ENCODE results near the gene TCF20. TPM values are rescaled to one million over a fixed set of nuclear protein-coding genes. Genes with fewer than 3 reads are reported as not detected.

The TCF20 gene
- total and polyA plus RNA-seq, 8 donors, result 5.8 to 50.0 (median 18.8) TPM

DNA sequence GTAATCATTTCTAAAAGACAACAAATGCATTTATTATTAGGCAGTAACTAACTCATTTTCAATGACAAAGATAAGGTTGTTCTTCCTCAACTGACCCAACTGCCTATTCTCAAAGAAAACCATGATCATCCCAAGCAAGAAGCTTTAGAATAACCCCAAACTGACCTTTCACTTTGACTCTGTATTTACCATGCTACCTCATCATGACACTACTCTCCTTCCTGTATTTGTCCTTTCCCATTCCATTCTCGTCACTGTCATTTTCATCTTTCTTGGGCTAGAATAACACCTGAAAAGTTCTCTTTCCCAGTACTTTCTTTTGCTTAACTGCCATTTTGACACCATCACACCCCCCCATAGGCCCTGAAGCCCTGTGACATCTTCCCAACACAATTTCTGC is 48.3 kb downstream of the TCF20 start:
- Histone ChIP-seq H3K4me1 (peaks cover 18 to 50% (median 31%) of the 10 kb centered on the region in 4 donors), H3K36me3 (no peaks in the 10 kb centered on the region), H3K4me3 (no peak overlapping the region), H3K27me3 (no peaks in the 10 kb centered on the region), H3K27ac (no peak overlapping the region), H3K9me3 (no peaks in the 10 kb centered on the region)
- WGBS, 5 donors, result 89 to 92% (median 91%) methylated on average over 1 of the region's 1 CpG
- intact Hi-C loops (cut with DNase I; ENCODE audit: low total_unique reads), result no loop called here
- TF ChIP-seq POLR2A (IDR thresholded peaks at IDR 0.05) (no peak), POLR2AphosphoS5 (IDR thresholded peaks at IDR 0.05) (no peak), EP300 (IDR thresholded peaks at IDR 0.05) (no peak)
- TF ChIP-seq, protein P1, sequence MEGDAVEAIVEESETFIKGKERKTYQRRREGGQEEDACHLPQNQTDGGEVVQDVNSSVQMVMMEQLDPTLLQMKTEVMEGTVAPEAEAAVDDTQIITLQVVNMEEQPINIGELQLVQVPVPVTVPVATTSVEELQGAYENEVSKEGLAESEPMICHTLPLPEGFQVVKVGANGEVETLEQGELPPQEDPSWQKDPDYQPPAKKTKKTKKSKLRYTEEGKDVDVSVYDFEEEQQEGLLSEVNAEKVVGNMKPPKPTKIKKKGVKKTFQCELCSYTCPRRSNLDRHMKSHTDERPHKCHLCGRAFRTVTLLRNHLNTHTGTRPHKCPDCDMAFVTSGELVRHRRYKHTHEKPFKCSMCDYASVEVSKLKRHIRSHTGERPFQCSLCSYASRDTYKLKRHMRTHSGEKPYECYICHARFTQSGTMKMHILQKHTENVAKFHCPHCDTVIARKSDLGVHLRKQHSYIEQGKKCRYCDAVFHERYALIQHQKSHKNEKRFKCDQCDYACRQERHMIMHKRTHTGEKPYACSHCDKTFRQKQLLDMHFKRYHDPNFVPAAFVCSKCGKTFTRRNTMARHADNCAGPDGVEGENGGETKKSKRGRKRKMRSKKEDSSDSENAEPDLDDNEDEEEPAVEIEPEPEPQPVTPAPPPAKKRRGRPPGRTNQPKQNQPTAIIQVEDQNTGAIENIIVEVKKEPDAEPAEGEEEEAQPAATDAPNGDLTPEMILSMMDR (IDR thresholded peaks at IDR 0.05), result no peak
- DNase-seq, result no peak

Other genes with a start within 250 kb of the TCF20 start
- gene NAGA, start 199.8 kb downstream of the TCF20 start, total RNA-seq, result 10 to 100 TPM in 4 of 5 donors, 1 to 10 TPM in 1; 2.3 to 55.8 (median 24.2) TPM
- 1 to 10 TPM; 8.4 to 9.8 (median 9.5) TPM for gene NAGA, start 199.8 kb downstream of the TCF20 start, polyA plus RNA-seq
- gene PHETA2, start 196.4 kb downstream of the TCF20 start, total RNA-seq, result 10 to 100 TPM; 12.9 to 30.1 (median 21.6) TPM
- gene PHETA2, start 196.4 kb downstream of the TCF20 start, polyA plus RNA-seq, result 10 to 100 TPM in 2 of 3 donors, 1 to 10 TPM in 1; 8.4 to 21.5 (median 17.3) TPM
- 10 to 100 TPM in 3 of 5 donors, 1 to 10 TPM in 2; 2.9 to 20.7 (median 12.1) TPM for gene SMDT1, start 191.0 kb downstream of the TCF20 start, total RNA-seq
- gene SMDT1, start 191.0 kb downstream of the TCF20 start, polyA plus RNA-seq, result 100 to 1,000 TPM; 101 to 232 (median 104) TPM
- 10 to 100 TPM; 49.4 to 66.3 (median 59.4) TPM for gene NDUFA6, start 179.9 kb downstream of the TCF20 start, total RNA-seq
- gene NDUFA6, start 179.9 kb downstream of the TCF20 start, polyA plus RNA-seq, result 100 to 1,000 TPM; 122 to 167 (median 143) TPM
- 10 to 100 TPM in 3 of 5 donors, under 1 TPM in 2; 0.72 to 22.8 (median 11.9) TPM for gene CYP2D6, start 139.8 kb downstream of the TCF20 start, total RNA-seq
- gene CYP2D6, start 139.8 kb downstream of the TCF20 start, polyA plus RNA-seq, result 1 to 10 TPM in 2 of 3 donors, under 1 TPM in 1; 1.00 to 5.2 (median 1.5) TPM
- gene NFAM1, start 161.8 kb upstream of the TCF20 start, total RNA-seq, result 10 to 100 TPM in 1 of 5 donors, 1 to 10 TPM in 3, under 1 TPM in 1; 0.45 to 18.1 (median 2.8) TPM
- under 1 TPM; 0.15 to 0.56 (median 0.28) TPM for gene NFAM1, start 161.8 kb upstream of the TCF20 start, polyA plus RNA-seq
- gene RRP7A, start 249.1 kb upstream of the TCF20 start, total RNA-seq, result 10 to 100 TPM; 14.2 to 32.4 (median 21.4) TPM
- gene RRP7A, start 249.1 kb upstream of the TCF20 start, polyA plus RNA-seq, result 10 to 100 TPM in 2 of 3 donors, 1 to 10 TPM in 1; 9.3 to 29.0 (median 20.9) TPM